NCI-H146 treated with DMSO at 0.1 percent for 48 hours (cell line): Measurements from ENCODE around the gene TTLL11.
A peak's percentile ranks its signal among the peaks of the same experiment; 100 is the strongest.

Experiments used
- DNase-seq: peaks from one replicate; lab custom pipeline; 2025; ENCODE audit not compliant: unreplicated experiment; lab: John Stamatoyannopoulos, UW

TTLL11 gene

GRCh38 chr9:121780177-121781040, 312.7 kb downstream of the TTLL11 start:
- peak; percentile 75 for DNase-seq

GRCh38 chr9:121779381-121780117, 313.6 kb downstream of the TTLL11 start:
- no peak for DNase-seq

GRCh38 chr9:121778252-121779225, 314.6 kb downstream of the TTLL11 start:
- no peak for DNase-seq

- DNase-seq = no peak
Measured at GRCh38 chr9:121776739-121777637, 316.1 kb downstream of the TTLL11 start.

GRCh38 chr9:121776001-121776738, 316.9 kb downstream of the TTLL11 start:
- no peak for DNase-seq

GRCh38 chr9:121774715-121775613, 318.1 kb downstream of the TTLL11 start:
- no peak for DNase-seq

- no peak for DNase-seq
Measured at GRCh38 chr9:121773954-121774714, 319.0 kb downstream of the TTLL11 start.

GRCh38 chr9:121773286-121773953, 319.7 kb downstream of the TTLL11 start:
- DNase-seq = no peak

GRCh38 chr9:121772600-121773285, 320.4 kb downstream of the TTLL11 start:
- no peak for DNase-seq
